Measurements from ENCODE around the gene KAT14.
A peak's percentile ranks its signal among the peaks of the same experiment; 100 is the strongest.

The KAT14 gene

DNA sequence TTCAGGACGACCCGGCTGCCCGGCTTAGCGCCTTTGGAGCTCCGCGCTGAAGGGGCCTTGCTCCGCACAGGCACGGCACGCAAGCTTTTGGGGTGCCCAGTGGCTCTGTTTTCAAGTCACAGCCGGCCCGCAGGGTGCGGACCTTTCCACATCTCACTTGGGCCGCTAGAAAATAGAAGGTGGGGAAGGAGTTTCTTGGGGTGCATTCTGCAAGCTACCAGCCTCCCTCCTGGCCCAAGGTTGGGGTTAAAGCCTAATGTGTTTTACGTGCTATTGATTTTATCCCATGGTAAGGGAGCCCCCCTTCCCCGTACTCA is 561 bp downstream of the KAT14 start:
- TF ChIP-seq, protein P1, sequence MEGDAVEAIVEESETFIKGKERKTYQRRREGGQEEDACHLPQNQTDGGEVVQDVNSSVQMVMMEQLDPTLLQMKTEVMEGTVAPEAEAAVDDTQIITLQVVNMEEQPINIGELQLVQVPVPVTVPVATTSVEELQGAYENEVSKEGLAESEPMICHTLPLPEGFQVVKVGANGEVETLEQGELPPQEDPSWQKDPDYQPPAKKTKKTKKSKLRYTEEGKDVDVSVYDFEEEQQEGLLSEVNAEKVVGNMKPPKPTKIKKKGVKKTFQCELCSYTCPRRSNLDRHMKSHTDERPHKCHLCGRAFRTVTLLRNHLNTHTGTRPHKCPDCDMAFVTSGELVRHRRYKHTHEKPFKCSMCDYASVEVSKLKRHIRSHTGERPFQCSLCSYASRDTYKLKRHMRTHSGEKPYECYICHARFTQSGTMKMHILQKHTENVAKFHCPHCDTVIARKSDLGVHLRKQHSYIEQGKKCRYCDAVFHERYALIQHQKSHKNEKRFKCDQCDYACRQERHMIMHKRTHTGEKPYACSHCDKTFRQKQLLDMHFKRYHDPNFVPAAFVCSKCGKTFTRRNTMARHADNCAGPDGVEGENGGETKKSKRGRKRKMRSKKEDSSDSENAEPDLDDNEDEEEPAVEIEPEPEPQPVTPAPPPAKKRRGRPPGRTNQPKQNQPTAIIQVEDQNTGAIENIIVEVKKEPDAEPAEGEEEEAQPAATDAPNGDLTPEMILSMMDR (IDR thresholded peaks at IDR 0.05; ENCODE audit: low read depth, low read length, poor library complexity, severe bottlenecking) = no peak
- TF ChIP-seq EZH2phosphoT487 (IDR thresholded peaks at IDR 0.05; ENCODE audit: borderline replicate concordance, low read length) = no peak
- H3K4me1 ChIP-seq (ENCODE audit: control insufficient read depth, low read length) = peaks cover 24% of the 10 kb centered on the region
- no peaks in the 10 kb centered on the region for H3K9me3 ChIP-seq (ENCODE audit: control insufficient read depth, insufficient read depth, low read length)
- no peaks in the 10 kb centered on the region for H3K9me2 ChIP-seq (replicated peaks; ENCODE audit: control insufficient read depth, low read length)
- H3K27ac ChIP-seq (ENCODE audit: low read depth, low read length) = peak overlapping the region; percentile 56
- H3K27me3 ChIP-seq (ENCODE audit: control insufficient read depth, low read length) = no peaks in the 10 kb centered on the region
- peaks cover 30% of the 10 kb centered on the region for H3K36me3 ChIP-seq (ENCODE audit: control insufficient read depth, low read length)
- peak overlapping the region; percentile 91 for H3K4me2 ChIP-seq (ENCODE audit: low read length)
- peaks cover 9% of the 10 kb centered on the region for H3F3A ChIP-seq (ENCODE audit: control insufficient read depth, insufficient read depth)
- peak overlapping the region; percentile 82 for H3K4me3 ChIP-seq (ENCODE audit: low read length)
- H4K20me1 ChIP-seq (ENCODE audit: control insufficient read depth, insufficient read depth, low read depth, low read length) = no peaks in the 10 kb centered on the region
- peaks cover 54% of the 10 kb centered on the region for H3K79me2 ChIP-seq (ENCODE audit: control insufficient read depth, low read length)

DNA sequence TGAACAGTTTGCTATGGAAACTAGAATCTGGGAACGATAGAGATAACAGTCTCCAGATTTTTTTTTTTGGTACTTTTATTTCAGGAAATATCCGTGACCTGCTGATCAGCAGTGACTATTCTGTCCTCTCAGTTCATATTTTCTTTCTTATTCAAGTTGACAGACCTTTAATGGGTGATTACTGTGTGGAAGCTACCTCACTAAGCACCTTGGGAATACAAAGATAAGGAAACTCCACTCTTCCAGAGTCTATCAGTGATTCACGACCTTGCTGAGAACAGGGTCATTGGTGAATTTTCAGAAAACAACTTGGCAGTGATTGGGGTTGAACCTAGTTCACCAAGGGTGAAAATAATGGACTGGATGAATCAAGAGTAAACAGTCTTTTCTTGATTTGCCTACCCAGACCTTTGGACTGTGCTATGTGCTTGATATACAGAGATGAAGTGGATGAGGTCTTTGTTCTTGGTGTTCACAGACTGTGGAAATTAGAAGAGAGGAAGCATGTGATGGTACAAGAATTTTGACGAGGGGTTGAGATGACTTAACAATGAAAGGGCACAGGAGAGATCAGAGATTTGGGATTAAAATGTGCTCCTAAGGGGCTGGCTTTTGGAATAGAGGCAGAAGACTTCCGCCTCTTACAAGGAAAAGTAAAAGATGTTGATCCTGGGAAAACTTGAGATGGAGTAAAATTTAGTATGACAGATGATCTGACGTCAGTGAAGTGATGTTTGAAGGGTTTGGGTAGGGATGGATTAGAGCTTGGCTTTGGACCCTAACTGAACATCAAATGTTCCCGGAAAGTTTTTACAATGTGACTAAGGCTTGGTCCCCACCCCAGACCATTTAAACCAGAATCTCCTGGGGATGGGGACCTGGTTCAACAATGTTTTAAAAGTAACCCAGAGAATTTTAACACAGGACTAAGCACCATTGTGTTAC is 1.2 kb downstream of the KAT14 start:
- Histone ChIP-seq H3K4me3 (ENCODE audit: low read length) (peak overlapping the region; percentile 82), H3K27me3 (ENCODE audit: control insufficient read depth, low read length) (no peaks in the 10 kb centered on the region), H3K36me3 (ENCODE audit: control insufficient read depth, low read length) (peaks cover 34% of the 10 kb centered on the region), H3K9me3 (ENCODE audit: control insufficient read depth, insufficient read depth, low read length) (no peaks in the 10 kb centered on the region), H3K79me2 (ENCODE audit: control insufficient read depth, low read length) (peaks cover 55% of the 10 kb centered on the region), H3K4me2 (ENCODE audit: low read length) (peak overlapping the region; percentile 91), H3K4me1 (ENCODE audit: control insufficient read depth, low read length) (peaks cover 24% of the 10 kb centered on the region), H3F3A (ENCODE audit: control insufficient read depth, insufficient read depth) (peaks cover 9% of the 10 kb centered on the region), H3K9me2 (replicated peaks; ENCODE audit: control insufficient read depth, low read length) (no peaks in the 10 kb centered on the region), H3K27ac (ENCODE audit: low read depth, low read length) (peak overlapping the region; percentile 56), H4K20me1 (ENCODE audit: control insufficient read depth, insufficient read depth, low read depth, low read length) (no peaks in the 10 kb centered on the region)
- TF ChIP-seq, protein P1 (IDR thresholded peaks at IDR 0.05; ENCODE audit: low read depth, low read length, poor library complexity, severe bottlenecking) = no peak
- no peak for TF ChIP-seq EZH2phosphoT487 (IDR thresholded peaks at IDR 0.05; ENCODE audit: borderline replicate concordance, low read length)

DNA sequence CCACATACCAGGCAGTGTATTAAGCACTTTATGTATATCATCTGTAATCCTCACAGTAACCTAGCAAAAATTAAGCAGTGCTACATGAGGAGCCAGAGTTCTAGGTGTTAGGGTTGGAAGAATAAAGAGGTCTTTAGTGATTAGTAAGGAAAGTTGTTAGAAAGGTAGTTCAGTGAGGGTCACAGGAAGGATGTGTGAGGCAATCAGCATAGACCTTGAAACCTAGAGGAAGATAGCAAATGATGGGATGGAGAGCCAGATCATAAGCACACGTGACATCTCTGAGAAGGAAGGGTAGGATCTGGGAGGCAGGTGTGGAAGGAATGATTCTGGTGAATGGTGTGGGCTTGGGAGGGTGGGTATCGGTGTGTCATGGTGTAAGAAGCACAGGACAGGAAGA is 2.2 kb downstream of the KAT14 start:
- peaks cover 24% of the 10 kb centered on the region for H3K4me1 ChIP-seq (ENCODE audit: control insufficient read depth, low read length)
- no peaks in the 10 kb centered on the region for H3K27me3 ChIP-seq (ENCODE audit: control insufficient read depth, low read length)
- H3K27ac ChIP-seq (ENCODE audit: low read depth, low read length) = no peak overlapping the region
- no peaks in the 10 kb centered on the region for H3K9me3 ChIP-seq (ENCODE audit: control insufficient read depth, insufficient read depth, low read length)
- H3K4me2 ChIP-seq (ENCODE audit: low read length) = peak overlapping the region; percentile 91
- H3K79me2 ChIP-seq (ENCODE audit: control insufficient read depth, low read length) = peaks cover 64% of the 10 kb centered on the region
- H3K4me3 ChIP-seq (ENCODE audit: low read length) = peak overlapping the region; percentile 82
- H3F3A ChIP-seq (ENCODE audit: control insufficient read depth, insufficient read depth) = peaks cover 9% of the 10 kb centered on the region
- no peak for TF ChIP-seq EZH2phosphoT487 (IDR thresholded peaks at IDR 0.05; ENCODE audit: borderline replicate concordance, low read length)
- TF ChIP-seq, protein P1 (IDR thresholded peaks at IDR 0.05; ENCODE audit: low read depth, low read length, poor library complexity, severe bottlenecking) = no peak
- no peaks in the 10 kb centered on the region for H4K20me1 ChIP-seq (ENCODE audit: control insufficient read depth, insufficient read depth, low read depth, low read length)
- H3K36me3 ChIP-seq (ENCODE audit: control insufficient read depth, low read length) = peaks cover 43% of the 10 kb centered on the region
- H3K9me2 ChIP-seq (replicated peaks; ENCODE audit: control insufficient read depth, low read length) = no peaks in the 10 kb centered on the region
